AG04450 (cell line): ENCODE results near the gene ARL11. TPM values are rescaled to one million over a fixed set of nuclear protein-coding genes. Genes with fewer than 3 reads are reported as not detected.
"Not testable (repeated sequence)": the region's sequence is repeated elsewhere in the genome, so short reads cannot be mapped to it uniquely, and the experiment has no call there.

Source experiments
- CTCF ChIA-PET: fragments of 300-600, 350-600 bp; formaldehyde crosslinking; extraction: SDS; loops from one replicate; lab custom pipeline; 2022; ENCODE audit warnings: antibody characterized with exemption, inconsistent platforms; lab: Charles Lee
- POLR2A ChIA-PET: fragments of 350-600 bp; formaldehyde crosslinking; extraction: SDS; loops from one replicate; lab custom pipeline; 2021; ENCODE audit warnings: antibody characterized with exemption, inconsistent platforms; lab: Yijun Ruan, JAX
- DNase-seq: peaks from one replicate; pipeline ENCODE4 v3.0.0-alpha.2; 2011; ENCODE audit warnings: low read depth, low spot score
- H3K27ac ChIP-seq: one replicate; pipeline ENCODE4 v1.5.1; 2012; ENCODE audit warnings: low read depth, low read length, control low read depth
- H3K27me3 ChIP-seq: one replicate; pipeline ENCODE4 v1.6.0; 2012; ENCODE audit warnings: low read length; ENCODE audit not compliant: control insufficient read depth, insufficient read depth
- H3K4me3 ChIP-seq: 2 replicates; pipeline ENCODE4 v1.5.1; 2011; ENCODE audit warnings: mild to moderate bottlenecking, low read depth, low read length, control low read depth
- H3K9me3 ChIP-seq: 2 replicates; pipeline ENCODE4 v1.5.1; 2012; ENCODE audit warnings: low read length; ENCODE audit not compliant: control insufficient read depth, insufficient read depth
- polyA plus RNA-seq: library from polyadenylated mRNA; depleted of rRNA; stranded (reverse); fragments of >200 nt; gene quantifications from 2 replicates; pipeline ENCODE4 v1.2.3, GENCODE V29; 2011
- TF ChIP-seq, protein P1 (sequence below): IDR thresholded peaks from 2 replicates; pipeline ENCODE4 v1.5.1; 2011; ENCODE audit warnings: low read depth, low read length, control low read depth, inconsistent platforms

The ARL11 gene
- polyA plus RNA-seq, 1 experiment, result not detected

DNA sequence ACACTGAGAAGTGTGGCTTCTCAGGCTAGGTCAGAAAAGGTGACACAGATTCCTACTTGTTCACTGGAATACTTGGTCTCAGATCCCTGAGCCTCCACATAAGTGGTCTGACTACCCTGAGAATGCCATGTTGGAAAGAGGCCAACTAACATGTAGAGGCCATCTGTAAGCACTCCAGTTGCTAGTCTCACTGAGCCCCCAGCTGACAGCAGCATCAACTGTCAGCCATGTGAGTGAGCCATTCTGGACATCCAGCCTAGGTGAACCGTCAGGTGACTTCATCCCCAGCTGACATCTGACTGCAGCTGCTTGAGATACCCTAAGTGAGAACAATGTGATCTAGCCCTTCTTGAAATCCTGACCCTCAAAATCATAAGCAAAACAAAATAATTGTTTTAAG lies 18.1 kb upstream of the ARL11 start:
- POLR2A ChIA-PET, result no interaction called here
- DNase-seq, result no peak

GRCh38 chr13:49612042-49612441 lies 16.3 kb upstream of the ARL11 start:
- not testable (repeated sequence) for DNase-seq, H3K4me3 ChIP-seq, H3K9me3 ChIP-seq, H3K27me3 ChIP-seq, H3K27ac ChIP-seq
- ChIA-PET CTCF (interaction anchor here (1.4 kb wide), 1 partner anchor 331 kb away, joined by 3 read pairs; no protein-coding TSS in a partner anchor), POLR2A (interaction anchor here (1.2 kb wide), 1 partner anchor 111 kb away, joined by 4 read pairs; no protein-coding TSS in a partner anchor)

More for the DNA sequence above, 18.1 kb upstream of the ARL11 start:
- no peak overlapping the region for H3K27ac ChIP-seq
- peaks cover 4% of the 10 kb centered on the region; the same call in 1 of the 2 replicates for H3K9me3 ChIP-seq
- no peak overlapping the region for H3K4me3 ChIP-seq
- H3K27me3 ChIP-seq, result no peaks in the 10 kb centered on the region
- TF ChIP-seq, protein P1, sequence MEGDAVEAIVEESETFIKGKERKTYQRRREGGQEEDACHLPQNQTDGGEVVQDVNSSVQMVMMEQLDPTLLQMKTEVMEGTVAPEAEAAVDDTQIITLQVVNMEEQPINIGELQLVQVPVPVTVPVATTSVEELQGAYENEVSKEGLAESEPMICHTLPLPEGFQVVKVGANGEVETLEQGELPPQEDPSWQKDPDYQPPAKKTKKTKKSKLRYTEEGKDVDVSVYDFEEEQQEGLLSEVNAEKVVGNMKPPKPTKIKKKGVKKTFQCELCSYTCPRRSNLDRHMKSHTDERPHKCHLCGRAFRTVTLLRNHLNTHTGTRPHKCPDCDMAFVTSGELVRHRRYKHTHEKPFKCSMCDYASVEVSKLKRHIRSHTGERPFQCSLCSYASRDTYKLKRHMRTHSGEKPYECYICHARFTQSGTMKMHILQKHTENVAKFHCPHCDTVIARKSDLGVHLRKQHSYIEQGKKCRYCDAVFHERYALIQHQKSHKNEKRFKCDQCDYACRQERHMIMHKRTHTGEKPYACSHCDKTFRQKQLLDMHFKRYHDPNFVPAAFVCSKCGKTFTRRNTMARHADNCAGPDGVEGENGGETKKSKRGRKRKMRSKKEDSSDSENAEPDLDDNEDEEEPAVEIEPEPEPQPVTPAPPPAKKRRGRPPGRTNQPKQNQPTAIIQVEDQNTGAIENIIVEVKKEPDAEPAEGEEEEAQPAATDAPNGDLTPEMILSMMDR, result no peak
- CTCF ChIA-PET, result no interaction called here

DNA sequence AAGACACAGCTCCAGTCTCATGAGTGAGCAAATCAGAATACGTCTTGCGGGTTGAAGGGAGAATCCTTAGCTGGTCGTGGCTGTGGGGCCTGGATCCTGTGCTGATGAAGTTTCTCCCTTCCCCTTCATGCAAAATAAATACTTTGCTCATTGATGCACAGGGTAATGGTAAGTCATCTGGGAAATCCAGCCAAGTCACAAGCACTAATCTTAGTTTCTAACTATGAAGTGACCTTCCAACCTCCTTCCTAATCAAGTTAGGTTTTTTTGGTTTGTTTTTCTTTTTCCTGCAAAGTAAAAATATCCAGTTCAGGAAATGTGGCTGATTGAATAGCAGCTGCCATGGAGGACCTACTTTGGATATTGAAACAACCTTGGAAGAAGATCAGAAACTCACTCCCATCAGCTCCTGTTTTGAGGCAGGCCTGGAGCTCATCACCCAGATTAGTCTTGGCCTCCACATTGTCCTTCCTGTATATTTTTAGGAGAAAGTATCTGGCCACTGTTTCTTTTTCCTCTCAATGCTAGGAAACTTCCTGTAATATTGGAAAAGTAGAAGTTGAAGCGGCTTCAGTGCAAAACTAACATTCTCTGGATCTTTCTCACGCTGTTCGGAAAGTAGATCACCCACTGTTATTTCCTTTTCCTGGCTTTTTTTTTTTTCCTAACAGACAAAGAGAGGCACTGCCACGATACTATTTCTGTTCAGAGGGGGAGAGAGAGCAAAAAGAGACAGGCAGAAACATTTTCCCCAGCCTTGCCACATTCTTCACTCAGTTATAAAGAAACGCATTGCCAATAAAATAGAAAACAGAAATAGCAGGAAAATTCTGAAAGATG lies 12.3 kb upstream of the ARL11 start:
- Histone ChIP-seq H3K4me3 (no peak overlapping the region), H3K9me3 (peaks cover 4% of the 10 kb centered on the region; the same call in 1 of the 2 replicates), H3K27ac (peak overlapping the region; percentile 39), H3K27me3 (no peaks in the 10 kb centered on the region)
- POLR2A ChIA-PET, result no interaction called here
- TF ChIP-seq, protein P1, result no peak
- CTCF ChIA-PET, result interaction anchor here (1.2 to 1.4 kb wide), 2 partner anchors 12 to 352 kb away, joined by 3 read pairs; partner anchors contain the start of gene ARL11
- DNase-seq, result no peak

- ChIA-PET POLR2A (no interaction called here), CTCF (interaction anchor here (1.1 to 1.4 kb wide), 3 partner anchors 11 to 353 kb away, joined by 3 read pairs; partner anchors contain the start of gene ARL11)
- Histone ChIP-seq H3K9me3 (peaks cover 4% of the 10 kb centered on the region; the same call in 1 of the 2 replicates), H3K4me3 (no peak overlapping the region), H3K27me3 (no peaks in the 10 kb centered on the region), H3K27ac (no peak overlapping the region)
- TF ChIP-seq, protein P1, result no peak
- DNase-seq, result no peak
Measured at GRCh38 chr13:49616676-49617065, 11.6 kb upstream of the ARL11 start.

GRCh38 chr13:49620170-49620621 lies 8.1 kb upstream of the ARL11 start:
- H3K4me3 ChIP-seq, result no peak overlapping the region

More at GRCh38 chr13:49620170-49620621, 8.1 kb upstream of the ARL11 start:
- Histone ChIP-seq H3K27me3 (no peaks in the 10 kb centered on the region), H3K27ac (no peak overlapping the region), H3K9me3 (no peaks in the 10 kb centered on the region)
- CTCF ChIA-PET, result no interaction called here
- TF ChIP-seq, protein P1, result no peak
- POLR2A ChIA-PET, result no interaction called here
- no peak for DNase-seq
